ENCODE measurements around the gene LELP1.

LELP1 gene

GRCh38 chr1:153192697-153193096 lies 10.5 kb upstream of the LELP1 start:
- no peak overlapping the region for H3K27ac ChIP-seq
- TF ChIP-seq ZFX (IDR thresholded peaks at IDR 0.05; ENCODE audit: borderline replicate concordance) (no peak), CTCF (IDR thresholded peaks at IDR 0.05) (peak; percentile 73)

GRCh38 chr1:153194331-153195050 lies 8.7 kb upstream of the LELP1 start:
- TF ChIP-seq CTCF (IDR thresholded peaks at IDR 0.05), result no peak
- no peak for TF ChIP-seq ZFX (IDR thresholded peaks at IDR 0.05; ENCODE audit: borderline replicate concordance)
- H3K27ac ChIP-seq, result no peak overlapping the region

- TF ChIP-seq CTCF (IDR thresholded peaks at IDR 0.05) (no peak), ZFX (IDR thresholded peaks at IDR 0.05; ENCODE audit: borderline replicate concordance) (no peak)
- H3K27ac ChIP-seq, result no peak overlapping the region
Measured at GRCh38 chr1:153195216-153195615, 8.0 kb upstream of the LELP1 start.

- TF ChIP-seq CTCF (IDR thresholded peaks at IDR 0.05), result no peak
- no peak for TF ChIP-seq ZFX (IDR thresholded peaks at IDR 0.05; ENCODE audit: borderline replicate concordance)
- no peak overlapping the region for H3K27ac ChIP-seq
Measured at GRCh38 chr1:153202006-153202405, 1.2 kb upstream of the LELP1 start.

GRCh38 chr1:153206631-153207030 lies 3.4 kb downstream of the LELP1 start:
- H3K27ac ChIP-seq, result no peak overlapping the region
- TF ChIP-seq ZFX (IDR thresholded peaks at IDR 0.05; ENCODE audit: borderline replicate concordance) (no peak), CTCF (IDR thresholded peaks at IDR 0.05) (no peak)

GRCh38 chr1:153210206-153210605 lies 7.0 kb downstream of the LELP1 start:
- TF ChIP-seq ZFX (IDR thresholded peaks at IDR 0.05; ENCODE audit: borderline replicate concordance) (no peak), CTCF (IDR thresholded peaks at IDR 0.05) (no peak)
- H3K27ac ChIP-seq, result no peak overlapping the region

- TF ChIP-seq ZFX (IDR thresholded peaks at IDR 0.05; ENCODE audit: borderline replicate concordance) (no peak), CTCF (IDR thresholded peaks at IDR 0.05) (no peak)
- H3K27ac ChIP-seq, result no peak overlapping the region
Measured at GRCh38 chr1:153212201-153212600, 9.0 kb downstream of the LELP1 start.

Data from 22Rv1 (cell line).